Left forelimb (tissue), 1 donor: Measurements from ENCODE around the gene SLC9A8.

Source experiments
- DNase-seq: peaks from one replicate; pipeline ENCODE4 v3.0.0-alpha.2; 2018; ENCODE audit warnings: low spot score

SLC9A8 gene

DNA sequence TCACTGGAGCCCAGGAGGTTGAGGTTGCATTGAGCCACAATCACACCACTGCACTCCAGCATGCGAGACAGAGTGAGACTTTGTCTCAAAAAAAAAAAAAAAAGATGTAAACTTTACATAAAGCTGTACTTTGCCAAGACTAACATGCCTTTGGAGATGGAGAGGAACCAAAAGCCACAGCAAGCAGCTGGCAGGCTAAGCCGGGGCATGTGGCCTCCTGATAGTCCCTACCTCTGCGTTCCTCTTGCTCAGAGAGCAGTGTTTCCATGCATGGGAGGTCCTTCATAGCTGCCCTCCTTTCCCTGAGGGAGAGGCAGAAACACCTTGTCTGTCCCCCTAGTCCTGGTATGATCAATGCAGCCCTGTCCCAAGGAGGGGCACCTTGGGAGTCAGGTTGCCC is 67.5 kb downstream of the SLC9A8 start:
- DNase-seq: no peak

DNA sequence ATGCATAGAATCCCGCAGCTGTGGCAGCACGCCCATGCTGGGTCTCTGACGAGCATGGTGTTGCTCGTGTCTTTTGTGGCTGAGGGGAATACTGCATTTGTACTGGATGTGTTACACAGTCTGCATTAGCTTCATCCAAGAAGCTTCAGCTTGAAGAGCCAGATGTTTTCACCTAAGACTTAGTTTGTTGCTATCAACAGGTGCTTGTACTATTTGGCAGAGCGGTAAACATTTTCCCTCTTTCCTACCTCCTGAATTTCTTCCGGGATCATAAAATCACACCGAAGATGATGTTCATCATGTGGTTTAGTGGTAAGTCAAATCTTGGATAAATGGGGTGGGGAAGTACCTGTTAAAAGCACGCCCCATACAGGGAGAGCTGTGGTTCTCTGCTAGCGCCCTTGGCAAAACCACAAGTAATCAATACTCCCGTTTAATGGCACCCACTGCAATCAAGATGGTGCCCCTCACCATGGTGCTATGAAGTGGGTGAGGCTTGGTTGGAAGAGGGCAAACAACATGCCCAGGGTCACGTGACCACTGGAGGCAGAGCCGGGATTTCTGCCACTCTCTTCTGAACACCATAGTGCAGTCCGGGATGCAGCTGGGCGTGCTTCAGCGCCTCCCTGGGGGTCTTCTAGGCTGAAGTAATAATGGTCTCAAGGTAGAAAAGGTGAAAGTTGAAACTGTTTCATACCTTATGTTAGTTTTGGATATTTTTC is 68.3 kb downstream of the SLC9A8 start:
- no peak for DNase-seq

DNA sequence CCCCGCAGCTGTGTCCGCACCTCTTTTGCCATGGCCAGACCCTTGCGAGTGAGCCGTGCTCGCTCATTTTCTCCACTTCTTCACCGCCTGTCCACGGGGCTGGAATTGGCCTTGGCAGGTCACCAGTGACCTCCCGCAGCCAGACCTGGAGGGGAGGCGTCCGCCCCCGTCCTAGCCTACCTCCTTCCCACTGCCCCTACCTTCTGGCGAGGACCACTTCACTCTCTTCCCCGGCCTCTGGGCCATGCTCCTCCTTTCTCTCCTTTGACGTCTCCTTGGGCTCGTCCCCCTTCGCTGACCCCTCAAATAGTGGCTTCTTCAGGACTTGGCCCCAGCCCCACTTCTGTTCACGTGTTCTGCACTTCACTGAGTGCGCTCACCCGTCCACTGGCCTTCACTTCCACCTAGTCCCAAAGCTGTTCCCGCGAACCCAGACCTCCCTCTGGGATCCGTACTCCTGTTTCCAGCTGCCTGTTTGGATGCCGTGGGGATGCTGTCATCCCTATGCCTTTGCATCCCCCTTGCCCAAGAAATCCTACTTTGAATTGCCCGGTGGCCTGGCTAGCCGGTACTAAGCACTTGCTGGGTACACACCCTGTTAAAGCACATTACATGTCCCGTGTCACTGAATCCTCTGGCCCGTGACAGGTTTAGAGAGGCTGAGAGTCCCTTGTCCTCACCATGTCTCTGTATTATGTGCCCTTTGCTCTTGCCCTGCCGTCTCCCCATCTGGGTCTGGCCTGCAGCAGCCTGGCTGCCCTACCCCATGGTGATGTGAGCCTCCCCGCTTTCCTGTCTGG is 69.7 kb downstream of the SLC9A8 start:
- DNase-seq: no peak

DNA sequence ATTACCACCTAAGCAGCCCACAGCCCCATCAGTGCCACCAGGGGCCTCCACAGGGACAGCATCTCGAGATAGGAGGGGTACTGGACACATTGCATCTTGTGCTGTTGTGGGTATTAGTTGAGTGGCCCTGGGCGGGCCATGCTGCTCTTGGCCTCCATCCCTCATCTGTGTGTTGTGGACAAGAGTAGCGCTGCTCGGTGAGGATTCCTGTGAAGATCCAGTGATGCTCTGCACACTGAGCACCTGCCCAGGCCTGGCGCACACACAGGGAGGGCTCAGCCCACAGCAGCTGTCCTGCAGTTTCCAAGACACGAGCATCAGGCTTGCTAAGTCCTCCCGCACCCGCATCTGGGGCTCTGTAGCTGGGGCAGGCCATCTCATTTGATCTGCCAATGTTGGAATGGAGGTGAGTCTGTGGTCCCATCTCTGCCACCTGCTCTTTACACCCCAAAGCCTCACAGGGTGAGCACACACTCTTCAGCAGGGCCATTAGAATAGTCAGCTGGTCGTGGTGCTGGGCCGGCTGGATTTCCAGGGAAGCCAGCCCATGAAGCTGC is 70.7 kb downstream of the SLC9A8 start:
- DNase-seq: no peak

DNA sequence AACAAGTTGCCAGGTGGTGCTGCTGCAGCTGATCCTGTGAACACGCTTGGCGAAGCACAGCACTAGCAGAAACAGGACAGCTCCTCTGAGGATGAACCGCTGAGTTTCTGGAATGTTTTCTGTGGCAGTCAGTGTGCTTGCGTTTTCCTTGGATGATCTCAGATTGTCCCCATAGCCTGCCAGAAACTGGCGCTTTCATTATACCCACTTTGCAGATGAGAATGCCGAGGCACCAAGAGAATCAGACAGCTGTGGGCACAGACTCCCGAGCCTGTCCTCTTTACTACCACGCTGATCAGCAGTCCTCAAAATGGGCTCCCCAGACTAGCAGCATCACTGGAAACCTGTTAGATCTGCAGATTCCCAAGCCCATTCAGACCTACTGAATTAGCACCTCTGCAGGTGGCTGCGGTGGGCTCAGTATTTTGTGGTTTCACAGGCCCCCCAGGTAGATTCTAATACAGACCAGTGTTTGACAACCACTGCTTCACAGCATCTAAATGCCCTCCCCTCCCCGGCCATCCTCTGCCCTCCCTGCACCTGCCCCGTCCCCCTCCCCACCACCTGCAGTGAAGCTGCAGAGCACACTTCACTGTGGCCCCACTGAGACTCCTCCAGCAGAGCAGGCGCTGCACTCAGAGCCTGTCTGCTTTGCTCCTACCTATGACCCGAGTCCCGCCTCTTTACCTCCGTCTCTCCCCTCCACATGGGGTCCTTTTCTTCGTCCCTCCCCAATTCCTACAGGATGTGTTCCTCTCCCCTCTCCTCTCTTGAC is 73.1 kb downstream of the SLC9A8 start:
- no peak for DNase-seq

DNA sequence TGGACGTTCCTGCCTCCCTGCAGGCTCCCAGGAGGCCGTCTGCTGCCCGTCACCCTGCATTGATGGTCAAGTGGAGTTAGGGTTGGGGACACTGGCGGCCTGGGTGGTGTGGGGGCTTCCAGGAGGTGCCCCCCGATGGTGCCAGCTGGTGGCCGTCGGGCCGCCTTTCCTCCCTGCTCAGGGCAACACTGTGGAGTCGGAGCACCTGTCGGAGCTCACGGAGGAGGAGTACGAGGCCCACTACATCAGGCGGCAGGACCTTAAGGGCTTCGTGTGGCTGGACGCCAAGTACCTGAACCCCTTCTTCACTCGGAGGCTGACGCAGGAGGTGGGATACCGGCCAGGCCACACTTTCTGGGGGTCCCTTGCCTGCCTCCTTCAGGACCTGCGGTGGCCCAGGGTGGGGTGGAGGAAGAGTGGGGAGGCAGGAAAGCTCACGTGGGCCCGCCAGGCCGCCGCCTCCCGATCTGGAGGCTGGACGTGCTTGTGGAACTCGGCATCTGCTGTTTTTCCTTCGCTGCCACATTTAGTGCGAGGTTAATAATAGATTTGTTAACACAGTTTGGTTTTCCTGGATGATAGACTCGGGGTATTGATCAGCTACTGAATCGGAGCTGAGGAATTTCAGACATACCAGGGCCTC is 74.1 kb downstream of the SLC9A8 start:
- DNase-seq: peak; percentile 58

DNA sequence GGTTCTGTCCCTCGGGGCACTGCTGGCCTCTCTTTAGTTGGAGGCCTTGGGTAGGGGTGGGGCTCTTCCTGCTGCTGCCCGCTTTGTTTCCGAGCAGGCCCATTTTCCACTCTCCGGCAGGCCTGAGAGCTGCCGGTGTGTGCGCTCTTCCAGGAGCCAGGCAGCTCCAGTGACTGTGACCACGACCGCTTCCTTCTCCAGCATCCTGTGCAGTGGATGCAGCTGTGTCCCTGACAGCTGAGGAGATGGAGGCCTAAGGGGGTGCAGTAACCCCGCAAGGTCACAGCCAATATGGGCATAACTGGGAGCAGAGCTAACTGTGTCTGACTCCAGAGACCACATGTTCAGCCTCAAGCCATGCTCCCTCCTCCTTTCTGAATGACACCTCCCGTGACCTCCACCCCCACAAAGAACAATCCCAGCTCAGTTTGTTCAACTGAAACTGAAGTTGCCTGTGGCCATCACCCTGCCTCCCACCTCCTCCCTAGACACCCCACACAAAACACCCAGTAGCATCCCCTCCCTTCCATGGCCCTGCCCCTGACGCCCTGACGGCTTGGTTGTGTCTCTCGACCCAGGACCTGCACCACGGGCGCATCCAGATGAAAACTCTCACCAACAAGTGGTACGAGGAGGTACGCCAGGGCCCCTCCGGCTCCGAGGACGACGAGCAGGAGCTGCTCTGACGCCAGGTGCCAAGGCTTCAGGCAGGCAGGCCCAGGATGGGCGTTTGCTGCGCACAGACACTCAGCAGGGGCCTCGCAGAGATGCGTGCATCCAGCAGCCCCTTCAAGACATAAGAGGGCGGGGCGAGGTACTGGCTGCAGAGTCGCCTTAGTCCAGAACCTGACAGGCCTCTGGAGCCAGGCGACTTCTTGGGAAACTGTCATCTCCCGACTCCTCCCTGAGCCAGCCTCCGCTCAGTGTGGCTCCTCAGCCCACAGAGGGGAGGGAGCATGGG is 74.9 kb downstream of the SLC9A8 start:
- DNase-seq: no peak

DNA sequence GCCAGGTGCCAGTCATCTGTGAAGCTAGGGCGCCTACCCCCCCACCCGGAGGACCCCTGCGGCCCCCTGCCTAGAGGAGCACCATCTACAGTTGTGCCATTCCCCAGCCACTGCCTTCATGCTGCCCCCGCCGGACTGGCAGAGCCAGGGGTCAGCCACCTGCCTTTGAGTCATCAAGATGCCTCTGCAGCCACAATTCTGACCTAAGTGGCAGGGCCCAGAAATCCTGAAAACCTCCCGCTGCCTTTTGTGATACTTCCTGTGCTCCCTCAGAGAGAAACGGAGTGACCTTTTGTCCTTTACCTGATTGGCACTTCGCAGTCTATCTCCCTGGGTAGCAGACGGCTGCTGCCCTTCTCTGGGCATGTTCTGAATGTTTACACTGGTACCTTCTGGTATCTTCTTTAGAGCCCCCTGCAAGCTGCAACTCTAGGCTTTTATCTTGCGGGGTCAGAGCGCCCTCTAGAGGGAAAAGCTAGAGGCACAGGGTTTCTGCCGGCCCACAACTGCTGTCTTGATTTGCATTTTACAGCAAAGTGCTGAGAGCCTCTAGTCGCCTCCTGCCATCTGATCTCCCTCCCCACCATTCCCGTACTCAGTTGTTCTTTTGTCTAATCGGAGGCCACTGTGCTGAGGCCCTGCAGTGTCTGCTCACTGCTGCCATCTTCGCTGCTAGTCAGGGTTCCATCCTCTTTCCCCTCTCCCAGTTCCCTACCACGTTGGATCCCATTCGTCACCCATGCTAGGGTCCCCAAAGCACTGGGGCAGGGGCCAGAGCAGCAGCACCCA is 75.8 kb downstream of the SLC9A8 start:
- no peak for DNase-seq

DNA sequence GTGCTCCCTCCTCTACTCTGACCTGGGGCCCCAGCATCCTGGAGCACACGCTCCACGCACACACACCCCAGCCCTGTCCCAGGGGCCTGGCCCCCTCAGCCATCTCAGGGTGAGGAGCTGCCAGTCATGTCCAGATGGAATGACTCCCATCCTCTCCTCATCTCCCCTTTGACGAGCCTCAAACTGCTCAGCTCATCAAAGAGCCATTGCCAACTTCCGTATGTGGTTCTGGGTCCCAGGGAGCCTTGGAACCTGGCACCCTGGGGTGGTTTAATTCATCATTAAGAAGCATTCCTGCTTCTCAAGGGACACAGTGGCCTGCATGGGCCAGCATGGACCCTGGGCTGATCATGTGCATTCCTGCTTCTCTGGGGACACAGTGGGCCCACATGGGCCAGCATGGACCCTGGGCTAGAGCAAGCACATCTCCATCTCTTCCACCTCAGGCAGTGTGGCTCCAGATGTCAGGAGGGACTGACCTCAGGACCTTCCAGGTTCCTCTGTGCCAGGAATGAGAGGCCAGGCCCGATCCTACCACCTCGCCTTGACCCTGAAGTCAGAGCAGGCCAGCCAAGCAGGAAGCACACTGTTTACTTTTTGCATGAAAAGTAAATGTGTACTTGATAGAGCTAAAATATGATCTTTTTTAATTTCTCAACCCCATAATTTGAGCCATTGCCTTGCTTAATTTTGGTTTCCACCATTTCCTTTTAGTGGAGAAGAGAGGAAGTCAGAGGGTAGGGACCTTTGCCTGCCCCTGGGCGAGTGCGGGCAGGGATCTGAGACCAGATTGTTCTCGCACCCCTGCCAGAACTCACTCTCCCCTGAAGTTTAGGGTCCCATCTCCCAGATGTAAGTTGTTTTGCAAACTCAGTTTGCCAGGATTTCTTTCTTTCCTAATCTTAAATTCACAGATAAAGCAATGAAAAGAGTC is 76.6 kb downstream of the SLC9A8 start:
- no peak for DNase-seq

DNA sequence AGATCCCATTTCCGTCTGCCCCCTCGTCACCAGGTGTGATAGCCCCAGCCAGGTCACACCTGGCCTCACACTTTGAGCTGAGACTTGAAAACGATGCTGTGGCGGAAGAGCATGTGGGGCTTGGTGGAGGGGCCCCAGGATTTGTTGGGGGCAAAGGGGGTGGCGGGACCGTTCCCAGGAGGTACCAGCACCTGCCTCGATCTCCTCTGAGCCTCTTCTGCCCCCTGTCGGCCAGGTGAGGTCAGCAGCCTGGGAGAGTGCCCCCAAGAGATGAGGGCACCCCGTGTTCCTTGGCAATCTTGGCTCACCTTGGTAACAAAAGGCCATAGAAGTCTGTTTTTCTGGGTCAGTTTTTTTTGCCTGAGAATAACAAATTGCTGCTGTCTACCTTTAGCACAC is 77.3 kb downstream of the SLC9A8 start:
- no peak for DNase-seq

DNA sequence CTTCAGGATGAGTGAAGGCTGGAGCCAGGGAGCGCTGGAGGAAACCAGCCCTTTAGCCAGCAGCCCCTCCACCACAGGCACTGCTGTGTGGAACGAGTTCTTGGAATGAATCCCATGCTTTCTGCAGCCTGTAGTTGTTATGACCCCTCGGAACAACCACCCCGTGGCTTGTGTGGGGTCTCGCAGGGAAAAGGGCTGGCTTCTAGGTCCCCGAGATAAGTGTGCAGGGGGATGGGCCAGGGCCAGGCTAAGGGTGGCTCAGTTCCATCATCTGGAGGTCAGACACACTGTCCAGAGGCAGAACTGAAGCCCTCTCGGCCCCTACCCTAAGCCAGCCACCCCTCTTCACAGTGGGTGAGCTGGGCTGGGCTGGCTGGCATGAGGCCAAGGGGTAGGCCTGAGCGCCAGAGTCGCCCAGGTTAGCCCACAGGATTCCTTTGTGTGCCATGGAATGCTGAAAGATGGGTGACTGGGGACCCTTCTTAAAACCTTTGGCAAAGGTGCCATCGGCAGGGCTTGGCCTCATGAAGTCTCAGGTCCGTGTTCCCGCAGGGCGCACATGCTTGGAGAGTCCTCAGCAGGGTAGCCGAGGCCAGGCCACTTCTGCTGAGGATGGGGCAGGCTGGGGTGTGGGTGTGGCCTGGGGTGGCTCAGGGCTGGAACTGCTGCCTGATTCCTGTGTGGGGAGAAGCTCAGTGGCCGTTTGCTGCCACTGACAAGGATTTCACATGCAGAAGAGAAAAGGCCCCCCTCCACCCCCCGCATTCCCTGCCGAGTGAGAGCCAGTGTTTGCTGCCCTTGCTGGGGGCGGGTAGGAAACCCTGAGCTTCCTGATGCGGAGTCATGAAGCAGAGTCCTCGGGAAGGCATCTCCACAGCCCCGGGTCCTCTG is 78.1 kb downstream of the SLC9A8 start:
- no peak for DNase-seq

DNA sequence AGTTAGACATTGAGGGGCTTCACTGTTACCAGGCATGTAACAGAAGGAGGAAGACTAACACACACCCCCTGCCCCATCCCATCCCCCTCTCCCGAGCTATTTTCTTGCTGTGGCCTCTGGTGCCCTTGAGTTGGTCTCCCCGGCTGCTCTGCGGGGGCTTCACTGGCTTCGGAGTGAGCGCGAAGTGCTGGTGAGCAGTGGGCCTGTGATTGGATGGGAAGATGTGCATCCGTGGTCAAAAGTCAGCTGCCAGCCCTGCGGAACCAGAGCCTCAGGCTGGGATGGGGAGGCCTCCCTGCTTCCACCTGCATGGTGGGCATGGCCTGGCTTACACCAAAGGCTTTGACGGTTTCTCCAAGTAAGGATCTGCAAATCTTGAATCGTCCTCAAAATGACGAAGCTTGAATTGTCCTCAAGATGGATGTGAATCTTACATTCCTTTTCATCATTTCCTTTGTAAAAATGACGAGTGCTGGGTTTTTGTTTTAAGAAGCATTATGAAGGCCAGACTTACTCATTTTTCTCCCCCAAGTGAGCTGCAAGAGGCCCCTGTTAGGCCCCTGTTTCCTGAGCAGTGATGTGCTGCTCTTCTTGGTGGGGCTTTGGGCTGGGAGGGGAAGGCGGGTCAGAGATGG is 79.0 kb downstream of the SLC9A8 start:
- no peak for DNase-seq

DNA sequence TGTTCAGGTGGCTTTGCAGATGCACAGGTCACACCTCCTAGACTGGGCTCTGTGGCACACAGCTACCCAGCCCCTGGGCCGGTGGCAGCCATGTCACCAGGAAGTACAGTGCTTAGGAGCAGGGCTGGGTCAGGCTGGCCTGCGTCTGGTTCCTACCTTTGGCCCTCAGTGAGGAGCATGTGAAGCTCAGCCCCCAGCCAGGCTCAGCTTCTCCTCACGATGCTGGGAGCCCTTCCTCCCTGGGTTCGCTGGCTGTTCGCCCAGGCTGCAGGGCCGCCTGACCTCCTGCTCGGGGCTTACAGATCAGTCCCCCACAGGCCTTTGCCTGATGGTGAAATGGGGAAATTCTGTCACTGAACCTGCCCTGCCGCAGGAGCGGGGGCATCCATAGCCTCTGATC is 79.6 kb downstream of the SLC9A8 start:
- no peak for DNase-seq

DNA sequence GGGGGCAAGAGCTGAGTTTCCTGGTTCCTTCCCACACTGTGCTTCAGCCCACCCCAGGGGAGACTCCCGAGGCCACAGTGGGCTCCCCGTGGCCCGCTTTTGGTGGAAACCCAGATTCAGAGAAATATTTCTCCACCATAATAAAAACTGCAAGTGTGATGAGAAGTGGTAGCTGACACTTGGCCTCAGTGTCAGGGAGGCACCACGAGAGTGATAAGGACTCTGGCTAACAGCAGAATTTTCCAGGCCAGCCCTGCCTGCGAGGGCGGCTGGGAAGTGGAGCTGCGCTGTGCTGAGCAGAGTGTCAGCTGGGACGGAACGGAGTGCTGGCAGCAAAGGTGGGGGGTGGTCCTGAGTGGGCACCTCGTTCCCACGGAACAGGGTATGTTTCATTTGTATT is 80.2 kb downstream of the SLC9A8 start:
- no peak for DNase-seq

DNA sequence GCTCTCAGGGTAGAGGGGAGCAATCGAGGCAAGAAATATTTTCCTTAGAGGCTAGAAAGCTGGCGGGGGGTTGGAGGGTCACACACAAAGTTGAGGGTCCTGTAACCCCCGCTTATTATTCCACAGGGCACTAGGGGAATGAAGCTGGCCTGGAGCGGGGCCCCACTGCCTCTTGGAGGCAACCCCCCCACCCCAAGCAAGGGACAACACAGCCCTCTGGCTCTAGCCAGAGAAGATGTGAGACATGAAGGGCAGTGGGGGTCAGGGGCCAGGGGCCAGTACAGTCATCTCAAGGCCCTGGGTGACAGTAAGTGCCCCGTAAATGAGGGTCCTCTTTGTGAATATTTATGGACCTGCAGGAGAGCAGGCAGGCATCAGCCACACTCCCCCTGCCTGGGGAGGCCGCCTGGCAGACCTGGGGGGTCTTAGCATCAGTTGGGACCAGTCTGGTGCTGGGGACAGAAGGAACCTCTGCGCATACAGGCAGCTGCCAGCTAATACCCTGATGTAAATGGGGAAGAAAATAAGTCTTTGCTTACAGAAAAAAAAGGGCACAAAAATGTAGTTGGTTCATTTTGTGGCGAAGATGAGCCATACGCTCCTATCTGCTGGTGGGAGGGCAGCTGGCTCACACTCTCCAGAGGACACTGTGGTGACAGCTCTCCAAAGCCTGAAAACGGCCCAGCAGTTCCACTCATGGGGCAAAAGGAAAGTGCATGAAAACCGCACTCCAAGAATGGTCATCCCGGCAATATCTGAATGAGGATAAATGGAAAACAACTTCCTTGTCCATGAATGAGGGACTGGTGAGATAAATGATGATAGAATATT is 80.8 kb downstream of the SLC9A8 start:
- no peak for DNase-seq

DNA sequence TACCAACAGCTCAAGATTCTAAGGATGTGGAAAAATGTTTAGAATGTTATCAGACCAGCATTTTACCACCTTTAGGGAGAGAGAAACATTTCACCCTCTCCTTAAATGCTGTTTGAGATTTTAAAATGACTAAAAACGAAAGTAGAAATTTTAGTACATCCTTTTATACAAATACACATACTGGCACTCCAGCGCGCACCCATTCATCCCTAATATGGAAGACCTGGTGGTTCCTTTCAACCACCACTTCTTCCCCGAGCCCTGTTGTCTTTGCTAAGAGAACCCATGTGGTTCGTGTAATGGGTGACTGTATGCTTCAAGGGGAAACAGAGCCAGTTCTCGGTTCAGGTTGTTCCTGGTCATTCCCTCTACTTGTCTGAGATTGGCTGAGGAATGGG is 81.4 kb downstream of the SLC9A8 start:
- no peak for DNase-seq
